DOHH2 (cell line): ENCODE data around the gene MALRD1.

ENCODE experiments used
- EZH2phosphoT487 ChIP-seq: fragments of 200-600 bp; sonication (generic); IDR thresholded peaks from 2 replicates; pipeline ENCODE4 v1.6.1; 2017; ENCODE audit warnings: borderline replicate concordance, mild to moderate bottlenecking, antibody characterized with exemption, low read length, moderate library complexity, mixed read lengths
- TF ChIP-seq, protein P1 (sequence below): fragments of 200-600 bp; sonication (generic); IDR thresholded peaks from one replicate; pipeline ENCODE4 v1.5.1; 2014; ENCODE audit warnings: antibody characterized with exemption, mild to moderate bottlenecking, low read depth, low read length; ENCODE audit not compliant: poor library complexity, severe bottlenecking

DNA sequence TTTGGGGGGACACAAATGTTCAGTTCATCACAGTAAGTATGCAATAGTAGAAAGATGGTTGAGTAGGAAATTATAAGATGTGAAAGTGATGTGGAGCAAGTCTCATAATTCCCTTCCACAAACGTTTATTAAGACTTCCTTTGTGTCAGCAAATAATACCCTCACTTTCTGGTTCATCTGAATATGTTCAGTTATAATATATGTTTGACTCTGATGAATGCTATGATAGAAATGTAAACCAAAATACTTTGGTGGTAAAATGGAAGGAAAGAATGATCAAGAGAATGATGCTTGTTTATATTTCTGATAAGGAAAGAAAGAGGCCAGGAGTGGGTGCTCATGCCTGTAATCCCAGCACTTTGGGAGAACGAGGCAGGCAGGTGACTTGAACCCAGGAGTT lies 655.9 kb downstream of the MALRD1 start:
- TF ChIP-seq, protein P1, sequence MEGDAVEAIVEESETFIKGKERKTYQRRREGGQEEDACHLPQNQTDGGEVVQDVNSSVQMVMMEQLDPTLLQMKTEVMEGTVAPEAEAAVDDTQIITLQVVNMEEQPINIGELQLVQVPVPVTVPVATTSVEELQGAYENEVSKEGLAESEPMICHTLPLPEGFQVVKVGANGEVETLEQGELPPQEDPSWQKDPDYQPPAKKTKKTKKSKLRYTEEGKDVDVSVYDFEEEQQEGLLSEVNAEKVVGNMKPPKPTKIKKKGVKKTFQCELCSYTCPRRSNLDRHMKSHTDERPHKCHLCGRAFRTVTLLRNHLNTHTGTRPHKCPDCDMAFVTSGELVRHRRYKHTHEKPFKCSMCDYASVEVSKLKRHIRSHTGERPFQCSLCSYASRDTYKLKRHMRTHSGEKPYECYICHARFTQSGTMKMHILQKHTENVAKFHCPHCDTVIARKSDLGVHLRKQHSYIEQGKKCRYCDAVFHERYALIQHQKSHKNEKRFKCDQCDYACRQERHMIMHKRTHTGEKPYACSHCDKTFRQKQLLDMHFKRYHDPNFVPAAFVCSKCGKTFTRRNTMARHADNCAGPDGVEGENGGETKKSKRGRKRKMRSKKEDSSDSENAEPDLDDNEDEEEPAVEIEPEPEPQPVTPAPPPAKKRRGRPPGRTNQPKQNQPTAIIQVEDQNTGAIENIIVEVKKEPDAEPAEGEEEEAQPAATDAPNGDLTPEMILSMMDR, result no peak
- no peak for TF ChIP-seq EZH2phosphoT487
